ENCODE results near the gene NPBWR2. TPM values are rescaled to one million over a fixed set of nuclear protein-coding genes. Genes with fewer than 3 reads are reported as not detected.

The NPBWR2 gene, protein sequence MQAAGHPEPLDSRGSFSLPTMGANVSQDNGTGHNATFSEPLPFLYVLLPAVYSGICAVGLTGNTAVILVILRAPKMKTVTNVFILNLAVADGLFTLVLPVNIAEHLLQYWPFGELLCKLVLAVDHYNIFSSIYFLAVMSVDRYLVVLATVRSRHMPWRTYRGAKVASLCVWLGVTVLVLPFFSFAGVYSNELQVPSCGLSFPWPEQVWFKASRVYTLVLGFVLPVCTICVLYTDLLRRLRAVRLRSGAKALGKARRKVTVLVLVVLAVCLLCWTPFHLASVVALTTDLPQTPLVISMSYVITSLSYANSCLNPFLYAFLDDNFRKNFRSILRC
- not detected in 5 replicates for total RNA-seq (2022; extraction: Qiagen RNA extraction)

DNA sequence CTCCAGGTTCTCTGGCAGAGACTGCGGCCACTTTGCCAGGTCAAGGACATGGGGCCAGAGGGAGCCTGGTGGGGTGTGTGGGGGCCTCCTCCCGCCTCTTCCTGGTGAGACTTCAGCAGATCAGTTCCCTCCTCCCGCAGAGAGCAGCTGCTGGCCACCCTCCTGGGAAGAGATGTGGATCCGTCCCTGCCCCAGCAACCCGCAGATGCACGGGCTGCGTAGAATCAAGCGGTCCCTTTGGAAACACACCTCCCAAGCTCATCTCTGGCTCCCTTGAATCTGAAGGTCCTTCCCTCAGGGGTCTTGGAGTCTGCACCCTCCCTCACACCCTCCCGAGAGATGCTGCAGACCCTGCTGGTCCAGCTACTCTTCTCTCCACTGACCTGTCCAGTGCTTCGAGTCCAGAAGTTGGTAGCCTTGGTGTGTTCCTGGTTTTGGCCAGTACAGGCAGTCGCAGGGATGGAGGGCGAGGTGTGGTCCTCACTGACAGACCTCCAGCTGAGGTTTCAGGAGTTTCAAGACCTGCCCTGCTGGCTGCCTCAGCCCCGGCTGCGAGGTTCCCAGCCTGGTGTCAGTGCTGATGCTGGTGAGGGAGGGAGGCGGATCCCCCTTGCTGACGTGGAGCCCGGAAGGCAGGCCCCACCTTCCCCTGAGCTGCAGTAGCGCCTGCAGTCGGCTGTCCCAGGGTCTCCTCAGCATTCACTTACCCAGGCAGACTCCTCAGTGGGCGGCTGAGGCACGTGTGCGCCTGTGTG is at the start of gene NPBWR2:
Gene NPBWR2 (minus strand): TSS at position 585 of the 755 bp plus-strand sequence. CDS start 734 bp downstream, outside the sequence.

DNA sequence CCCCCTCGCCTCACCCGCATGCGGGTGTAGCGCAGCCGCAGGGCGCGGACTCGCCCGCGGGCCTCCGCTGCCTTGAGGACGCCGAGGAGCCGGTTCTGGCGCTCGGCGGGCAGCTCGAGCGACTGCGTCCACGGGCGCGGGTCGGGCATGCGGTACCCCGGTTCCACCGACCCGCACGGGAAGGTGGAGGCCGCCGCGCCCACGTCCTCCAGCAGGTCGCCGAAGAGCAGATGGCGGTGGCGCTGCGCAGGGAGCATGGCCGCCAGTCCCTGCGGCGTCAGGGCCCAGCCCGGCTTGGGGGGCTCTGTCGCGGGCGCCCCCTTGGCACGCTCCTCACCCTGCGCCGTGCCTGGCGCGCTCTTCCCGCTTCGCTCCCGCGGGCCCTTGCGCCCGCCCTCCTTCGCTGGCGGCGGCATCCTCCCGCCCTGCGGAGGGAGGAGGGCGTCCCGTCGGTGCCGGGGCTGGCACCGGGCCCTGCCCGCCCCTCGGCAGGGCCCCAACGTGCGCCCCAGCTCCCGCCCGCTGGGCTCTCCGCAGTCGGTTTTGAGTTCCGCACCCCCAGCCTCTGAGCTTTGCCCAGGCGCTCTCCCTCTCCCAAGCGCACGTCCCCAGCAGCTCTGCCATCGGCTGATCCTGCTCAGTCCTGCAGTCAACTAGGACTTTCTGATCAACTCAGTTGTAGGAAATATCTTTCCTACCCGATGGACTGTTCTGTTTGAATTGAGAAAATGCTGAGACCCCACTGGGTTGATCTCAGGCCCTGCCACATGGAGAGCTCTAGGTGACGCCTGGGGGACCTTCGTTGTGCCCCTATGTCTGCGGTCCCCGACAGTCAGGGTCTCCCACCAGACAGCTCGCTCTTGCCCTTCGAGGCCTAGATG is 23.3 kb downstream of the NPBWR2 start, which contains the start of gene LKAAEAR1:
Gene LKAAEAR1 (minus strand): TSS at position 595 of the 881 bp plus-strand sequence. CDS start 179 bp downstream, at position 416.

GRCh38 chr20:64080013-64080812 is 27.2 kb downstream of the NPBWR2 start, which contains the start of gene OPRL1:
TSS of gene OPRL1 (plus strand) at chr20:64080082. CDS start at chr20:64092721, 12,639 bp downstream.

GRCh38 chr20:64079273-64080012 is 27.9 kb downstream of the NPBWR2 start, which contains the start of gene RGS19:
TSS of gene RGS19 (minus strand) at chr20:64079518. CDS start at chr20:64076886, 2,632 bp downstream.

GRCh38 chr20:64062596-64063388 is 44.6 kb downstream of the NPBWR2 start, which contains the start of gene TCEA2:
TSS of gene TCEA2 (plus strand) at chr20:64063198. CDS start at chr20:64063313, 115 bp downstream.

Other genes starting within 250 kb of the NPBWR2 start
- gene ABHD16B, start 246.1 kb downstream of the NPBWR2 start, total RNA-seq (2022; extraction: Qiagen RNA extraction) = not detected in 5 replicates
- 125 to 137 TPM (median 132 TPM) in 5 replicates for gene TPD52L2, start 242.3 kb downstream of the NPBWR2 start, total RNA-seq (2022; extraction: Qiagen RNA extraction)
- gene DNAJC5, start 212.4 kb downstream of the NPBWR2 start, total RNA-seq (2022; extraction: Qiagen RNA extraction) = 24.0 to 32.2 TPM (median 30.1 TPM) in 5 replicates
- 22.7 to 40.0 TPM (median 33.2 TPM) in 5 replicates for gene UCKL1, start 151.1 kb downstream of the NPBWR2 start, total RNA-seq (2022; extraction: Qiagen RNA extraction)
- gene ZNF512B, start 137.6 kb downstream of the NPBWR2 start, total RNA-seq (2022; extraction: Qiagen RNA extraction) = 8.5 to 13.9 TPM (median 13.1 TPM) in 5 replicates
- 0.05 TPM in 1 of 5 replicates, not detected in the others for gene SAMD10, start 127.9 kb downstream of the NPBWR2 start, total RNA-seq (2022; extraction: Qiagen RNA extraction)
- gene PRPF6, start 126.4 kb downstream of the NPBWR2 start, total RNA-seq (2022; extraction: Qiagen RNA extraction) = 53.1 to 56.9 TPM (median 54.6 TPM) in 5 replicates
- gene C20orf204, start 71.4 kb downstream of the NPBWR2 start, total RNA-seq (2022; extraction: Qiagen RNA extraction) = 0.20 to 0.62 TPM (median 0.50 TPM) in 5 replicates
- gene SOX18, start 57.9 kb downstream of the NPBWR2 start, total RNA-seq (2022; extraction: Qiagen RNA extraction) = 1.1 to 2.4 TPM (median 2.0 TPM) in 5 replicates
- 30.5 to 48.7 TPM (median 46.9 TPM) in 5 replicates for gene TCEA2, start 44.4 kb downstream of the NPBWR2 start, total RNA-seq (2022; extraction: Qiagen RNA extraction)
- gene RGS19, start 28.0 kb downstream of the NPBWR2 start, total RNA-seq (2022; extraction: Qiagen RNA extraction) = 16.6 to 28.5 TPM (median 25.9 TPM) in 5 replicates
- 0.52 to 0.80 TPM (median 0.54 TPM) in 5 replicates for gene OPRL1, start 27.5 kb downstream of the NPBWR2 start, total RNA-seq (2022; extraction: Qiagen RNA extraction)
- 0.82 to 1.7 TPM (median 1.3 TPM) in 5 replicates for gene LKAAEAR1, start 23.2 kb downstream of the NPBWR2 start, total RNA-seq (2022; extraction: Qiagen RNA extraction)
- gene MYT1, start 56.9 kb upstream of the NPBWR2 start, total RNA-seq (2022; extraction: Qiagen RNA extraction) = 0.03 to 0.30 TPM (median 0.10 TPM) in 5 replicates
- gene PCMTD2, start 148.2 kb upstream of the NPBWR2 start, total RNA-seq (2022; extraction: Qiagen RNA extraction) = 7.7 to 13.9 TPM (median 11.9 TPM) in 5 replicates